ENCODE results near the gene RALGAPA2. TPM values are rescaled to one million over a fixed set of nuclear protein-coding genes. Genes with fewer than 3 reads are reported as not detected.

RALGAPA2 gene
- total RNA-seq, 1 experiment from 2014 or later: 18.2 TPM

DNA sequence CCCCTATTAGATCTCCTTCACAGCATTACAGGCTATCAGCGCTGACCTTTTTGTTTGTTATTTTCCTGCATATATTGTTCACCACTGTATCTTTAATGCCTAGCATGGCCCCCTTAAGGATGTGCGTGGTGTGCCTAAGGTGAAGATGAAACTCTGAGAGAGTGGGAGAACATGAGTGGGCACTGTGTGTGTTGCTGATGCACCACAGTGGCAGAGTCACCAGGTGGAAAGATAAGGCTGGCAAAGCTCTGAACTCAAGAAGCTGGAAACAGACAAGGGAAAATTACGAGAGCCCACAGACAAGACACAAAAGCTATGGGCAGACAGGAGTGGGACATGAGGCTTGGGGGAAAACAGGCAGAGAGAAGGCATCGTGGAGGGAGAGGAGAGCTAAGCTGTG is 184.8 kb downstream of the RALGAPA2 start:
- Mint-ChIP-seq H3K9me3 (no peaks in the 10 kb centered on the region), H3K4me1 (peaks cover 12% of the 10 kb centered on the region), H3K27ac (no peak overlapping the region), H3K36me3 (no peaks in the 10 kb centered on the region), H3K27me3 (ENCODE audit: low read depth) (no peaks in the 10 kb centered on the region), H3K4me3 (no peak overlapping the region)
- POLR2A ChIA-PET: no interaction called here
- CTCF ChIA-PET: interaction anchor here (1.7 kb wide), 1 partner anchor 67 kb away, joined by 4 read pairs; no protein-coding TSS in a partner anchor
- no peak for ATAC-seq
- no peak for DNase-seq (ENCODE audit: low spot score)
- TF ChIP-seq IRF2 (CRISPR knock-in tag; IDR thresholded peaks at IDR 0.05; ENCODE audit: borderline replicate concordance, low read depth) (no peak), ZNF232 (CRISPR knock-in tag; IDR thresholded peaks at IDR 0.05) (no peak), SP1 (CRISPR knock-in tag; conservative IDR thresholded peaks at IDR 0.05) (no peak), ZNF396 (CRISPR knock-in tag; IDR thresholded peaks at IDR 0.05; ENCODE audit: borderline replicate concordance) (no peak), GABPB1 (CRISPR knock-in tag; IDR thresholded peaks at IDR 0.05) (no peak), SOX15 (CRISPR knock-in tag; IDR thresholded peaks at IDR 0.05) (no peak), CREM (CRISPR knock-in tag; IDR thresholded peaks at IDR 0.05) (no peak), JUN (CRISPR knock-in tag; IDR thresholded peaks at IDR 0.05) (no peak), ZNF671 (CRISPR knock-in tag; IDR thresholded peaks at IDR 0.05) (no peak)
- TF ChIP-seq, protein P1, sequence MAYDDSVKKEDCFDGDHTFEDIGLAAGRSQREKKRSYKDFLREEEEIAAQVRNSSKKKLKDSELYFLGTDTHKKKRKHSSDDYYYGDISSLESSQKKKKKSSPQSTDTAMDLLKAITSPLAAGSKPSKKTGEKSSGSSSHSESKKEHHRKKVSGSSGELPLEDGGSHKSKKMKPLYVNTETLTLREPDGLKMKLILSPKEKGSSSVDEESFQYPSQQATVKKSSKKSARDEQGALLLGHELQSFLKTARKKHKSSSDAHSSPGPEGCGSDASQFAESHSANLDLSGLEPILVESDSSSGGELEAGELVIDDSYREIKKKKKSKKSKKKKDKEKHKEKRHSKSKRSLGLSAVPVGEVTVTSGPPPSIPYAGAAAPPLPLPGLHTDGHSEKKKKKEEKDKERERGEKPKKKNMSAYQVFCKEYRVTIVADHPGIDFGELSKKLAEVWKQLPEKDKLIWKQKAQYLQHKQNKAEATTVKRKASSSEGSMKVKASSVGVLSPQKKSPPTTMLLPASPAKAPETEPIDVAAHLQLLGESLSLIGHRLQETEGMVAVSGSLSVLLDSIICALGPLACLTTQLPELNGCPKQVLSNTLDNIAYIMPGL (CRISPR knock-in tag; IDR thresholded peaks at IDR 0.05): no peak
- TF ChIP-seq, protein P2, sequence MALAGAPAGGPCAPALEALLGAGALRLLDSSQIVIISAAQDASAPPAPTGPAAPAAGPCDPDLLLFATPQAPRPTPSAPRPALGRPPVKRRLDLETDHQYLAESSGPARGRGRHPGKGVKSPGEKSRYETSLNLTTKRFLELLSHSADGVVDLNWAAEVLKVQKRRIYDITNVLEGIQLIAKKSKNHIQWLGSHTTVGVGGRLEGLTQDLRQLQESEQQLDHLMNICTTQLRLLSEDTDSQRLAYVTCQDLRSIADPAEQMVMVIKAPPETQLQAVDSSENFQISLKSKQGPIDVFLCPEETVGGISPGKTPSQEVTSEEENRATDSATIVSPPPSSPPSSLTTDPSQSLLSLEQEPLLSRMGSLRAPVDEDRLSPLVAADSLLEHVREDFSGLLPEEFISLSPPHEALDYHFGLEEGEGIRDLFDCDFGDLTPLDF (CRISPR knock-in tag; IDR thresholded peaks at IDR 0.05): no peak
- TF ChIP-seq, protein P3, sequence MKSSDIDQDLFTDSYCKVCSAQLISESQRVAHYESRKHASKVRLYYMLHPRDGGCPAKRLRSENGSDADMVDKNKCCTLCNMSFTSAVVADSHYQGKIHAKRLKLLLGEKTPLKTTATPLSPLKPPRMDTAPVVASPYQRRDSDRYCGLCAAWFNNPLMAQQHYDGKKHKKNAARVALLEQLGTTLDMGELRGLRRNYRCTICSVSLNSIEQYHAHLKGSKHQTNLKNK (CRISPR knock-in tag; IDR thresholded peaks at IDR 0.05): no peak
- TF ChIP-seq, protein P4, sequence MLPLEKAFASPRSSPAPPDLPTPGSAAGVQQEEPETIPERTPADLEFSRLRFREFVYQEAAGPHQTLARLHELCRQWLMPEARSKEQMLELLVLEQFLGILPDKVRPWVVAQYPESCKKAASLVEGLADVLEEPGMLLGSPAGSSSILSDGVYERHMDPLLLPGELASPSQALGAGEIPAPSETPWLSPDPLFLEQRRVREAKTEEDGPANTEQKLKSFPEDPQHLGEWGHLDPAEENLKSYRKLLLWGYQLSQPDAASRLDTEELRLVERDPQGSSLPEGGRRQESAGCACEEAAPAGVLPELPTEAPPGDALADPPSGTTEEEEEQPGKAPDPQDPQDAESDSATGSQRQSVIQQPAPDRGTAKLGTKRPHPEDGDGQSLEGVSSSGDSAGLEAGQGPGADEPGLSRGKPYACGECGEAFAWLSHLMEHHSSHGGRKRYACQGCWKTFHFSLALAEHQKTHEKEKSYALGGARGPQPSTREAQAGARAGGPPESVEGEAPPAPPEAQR (CRISPR knock-in tag; IDR thresholded peaks at IDR 0.05): no peak
- TF ChIP-seq, protein P5, sequence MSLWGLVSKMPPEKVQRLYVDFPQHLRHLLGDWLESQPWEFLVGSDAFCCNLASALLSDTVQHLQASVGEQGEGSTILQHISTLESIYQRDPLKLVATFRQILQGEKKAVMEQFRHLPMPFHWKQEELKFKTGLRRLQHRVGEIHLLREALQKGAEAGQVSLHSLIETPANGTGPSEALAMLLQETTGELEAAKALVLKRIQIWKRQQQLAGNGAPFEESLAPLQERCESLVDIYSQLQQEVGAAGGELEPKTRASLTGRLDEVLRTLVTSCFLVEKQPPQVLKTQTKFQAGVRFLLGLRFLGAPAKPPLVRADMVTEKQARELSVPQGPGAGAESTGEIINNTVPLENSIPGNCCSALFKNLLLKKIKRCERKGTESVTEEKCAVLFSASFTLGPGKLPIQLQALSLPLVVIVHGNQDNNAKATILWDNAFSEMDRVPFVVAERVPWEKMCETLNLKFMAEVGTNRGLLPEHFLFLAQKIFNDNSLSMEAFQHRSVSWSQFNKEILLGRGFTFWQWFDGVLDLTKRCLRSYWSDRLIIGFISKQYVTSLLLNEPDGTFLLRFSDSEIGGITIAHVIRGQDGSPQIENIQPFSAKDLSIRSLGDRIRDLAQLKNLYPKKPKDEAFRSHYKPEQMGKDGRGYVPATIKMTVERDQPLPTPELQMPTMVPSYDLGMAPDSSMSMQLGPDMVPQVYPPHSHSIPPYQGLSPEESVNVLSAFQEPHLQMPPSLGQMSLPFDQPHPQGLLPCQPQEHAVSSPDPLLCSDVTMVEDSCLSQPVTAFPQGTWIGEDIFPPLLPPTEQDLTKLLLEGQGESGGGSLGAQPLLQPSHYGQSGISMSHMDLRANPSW (CRISPR knock-in tag; conservative IDR thresholded peaks at IDR 0.05; ENCODE audit: low read depth): no peak
- TF ChIP-seq, protein P6, sequence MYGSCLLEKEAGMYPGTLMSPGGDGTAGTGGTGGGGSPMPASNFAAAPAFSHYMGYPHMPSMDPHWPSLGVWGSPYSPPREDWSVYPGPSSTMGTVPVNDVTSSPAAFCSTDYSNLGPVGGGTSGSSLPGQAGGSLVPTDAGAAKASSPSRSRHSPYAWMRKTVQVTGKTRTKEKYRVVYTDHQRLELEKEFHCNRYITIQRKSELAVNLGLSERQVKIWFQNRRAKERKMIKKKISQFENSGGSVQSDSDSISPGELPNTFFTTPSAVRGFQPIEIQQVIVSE (CRISPR knock-in tag; IDR thresholded peaks at IDR 0.05; ENCODE audit: borderline replicate concordance): no peak

DNA sequence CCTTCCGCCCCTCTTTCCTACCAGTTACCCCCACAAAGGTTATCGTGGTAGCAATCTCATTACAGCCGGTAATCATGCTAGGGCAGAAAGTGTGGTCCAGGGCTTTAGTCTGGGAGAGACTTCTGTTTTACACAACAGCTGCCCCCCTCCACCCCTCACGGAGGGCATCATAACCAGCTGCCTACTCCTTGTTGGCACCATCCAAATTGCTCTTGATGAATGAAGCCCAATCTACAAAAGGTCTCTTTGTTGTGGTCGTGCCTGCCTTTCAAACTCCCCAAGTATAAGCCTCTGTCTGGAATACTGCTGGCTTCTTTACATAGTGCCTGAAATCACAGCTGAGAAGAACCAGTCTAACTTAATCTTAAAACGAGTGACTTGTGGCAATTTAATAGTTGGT is 186.7 kb downstream of the RALGAPA2 start:
- no peak overlapping the region for H3K27ac Mint-ChIP-seq
- POLR2A ChIA-PET: no interaction called here
- no peaks in the 10 kb centered on the region for H3K27me3 Mint-ChIP-seq (ENCODE audit: low read depth)
- no peak overlapping the region for H3K4me3 Mint-ChIP-seq
- DNase-seq (ENCODE audit: low spot score) (no peak), ATAC-seq (no peak)
- no peaks in the 10 kb centered on the region for H3K4me1 Mint-ChIP-seq
- no peaks in the 10 kb centered on the region for H3K9me3 Mint-ChIP-seq
- CTCF ChIA-PET: interaction anchor here (0.9 kb wide), 1 partner anchor 68 kb away, joined by 3 read pairs; no protein-coding TSS in a partner anchor
- TF ChIP-seq NR2C2 (CRISPR knock-in tag; IDR thresholded peaks at IDR 0.05): no peak
- no peak for TF ChIP-seq ELF4 (CRISPR knock-in tag; IDR thresholded peaks at IDR 0.05; ENCODE audit: low read depth)
- no peak for TF ChIP-seq CREM (CRISPR knock-in tag; IDR thresholded peaks at IDR 0.05)
- TF ChIP-seq ZNF317 (CRISPR knock-in tag; IDR thresholded peaks at IDR 0.05; ENCODE audit: borderline replicate concordance, low read depth): no peak
- TF ChIP-seq OVOL2 (CRISPR knock-in tag; IDR thresholded peaks at IDR 0.05; ENCODE audit: borderline replicate concordance): no peak
- 0 out of 2 replicates have a peak, but pooled peaks cover 4% of the 10 kb centered on the region for H3K36me3 Mint-ChIP-seq
